ENCODE results near the gene ZFAND6.

The ZFAND6 gene

DNA sequence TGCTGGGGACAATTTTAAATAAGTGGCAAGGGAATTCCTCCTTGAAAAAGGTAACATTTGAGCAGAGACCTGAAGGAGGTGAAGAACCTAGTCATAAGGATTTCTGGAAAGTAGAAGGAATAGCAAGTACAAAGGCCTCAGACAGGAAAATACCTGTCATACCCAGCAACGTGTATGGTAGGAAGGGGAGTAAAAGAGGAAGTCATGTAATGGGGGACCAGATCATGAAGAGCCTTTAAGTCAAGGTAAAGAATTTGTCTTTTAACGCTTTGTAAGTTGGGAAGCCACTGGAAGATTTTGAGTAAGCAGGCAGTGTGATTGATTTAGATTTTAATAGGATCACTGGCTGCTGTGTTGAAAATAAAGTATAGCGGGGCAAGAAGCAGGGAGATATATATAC is 49.9 kb downstream of the ZFAND6 start:
- Histone ChIP-seq H3K27ac (no peak overlapping the region), H3K27me3 (no peaks in the 10 kb centered on the region), H3K36me3 (no peaks in the 10 kb centered on the region), H3K4me3 (no peak overlapping the region), H3K9me3 (no peaks in the 10 kb centered on the region), H3K4me1 (peaks cover 0 to 9% (median 0%) of the 10 kb centered on the region in 4 donors)
- no peak for DNase-seq
- TF ChIP-seq, protein P1, sequence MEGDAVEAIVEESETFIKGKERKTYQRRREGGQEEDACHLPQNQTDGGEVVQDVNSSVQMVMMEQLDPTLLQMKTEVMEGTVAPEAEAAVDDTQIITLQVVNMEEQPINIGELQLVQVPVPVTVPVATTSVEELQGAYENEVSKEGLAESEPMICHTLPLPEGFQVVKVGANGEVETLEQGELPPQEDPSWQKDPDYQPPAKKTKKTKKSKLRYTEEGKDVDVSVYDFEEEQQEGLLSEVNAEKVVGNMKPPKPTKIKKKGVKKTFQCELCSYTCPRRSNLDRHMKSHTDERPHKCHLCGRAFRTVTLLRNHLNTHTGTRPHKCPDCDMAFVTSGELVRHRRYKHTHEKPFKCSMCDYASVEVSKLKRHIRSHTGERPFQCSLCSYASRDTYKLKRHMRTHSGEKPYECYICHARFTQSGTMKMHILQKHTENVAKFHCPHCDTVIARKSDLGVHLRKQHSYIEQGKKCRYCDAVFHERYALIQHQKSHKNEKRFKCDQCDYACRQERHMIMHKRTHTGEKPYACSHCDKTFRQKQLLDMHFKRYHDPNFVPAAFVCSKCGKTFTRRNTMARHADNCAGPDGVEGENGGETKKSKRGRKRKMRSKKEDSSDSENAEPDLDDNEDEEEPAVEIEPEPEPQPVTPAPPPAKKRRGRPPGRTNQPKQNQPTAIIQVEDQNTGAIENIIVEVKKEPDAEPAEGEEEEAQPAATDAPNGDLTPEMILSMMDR (IDR thresholded peaks at IDR 0.05) = no peak
- intact Hi-C loops (cut with DNase I; ENCODE audit: low total_unique reads) = no loop called here

DNA sequence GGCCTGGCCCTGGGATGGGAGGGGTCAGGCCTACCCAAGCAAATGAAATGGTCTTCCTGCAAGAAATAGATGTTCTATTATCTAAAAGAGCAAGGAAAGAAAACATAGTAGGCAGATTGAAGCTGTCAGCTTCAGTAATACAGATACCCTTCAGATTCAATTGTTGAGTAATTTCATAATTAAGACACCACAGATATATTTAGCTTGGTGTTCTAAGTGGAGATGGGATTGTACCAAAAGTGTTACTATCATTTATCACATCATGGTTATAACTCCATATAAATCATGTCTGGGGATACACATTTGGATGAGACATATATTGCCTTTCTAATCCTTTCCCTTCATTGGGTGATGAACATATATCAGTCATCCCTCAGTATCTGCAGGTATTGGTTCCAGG is 51.4 kb downstream of the ZFAND6 start:
- H3K4me3 ChIP-seq = no peak overlapping the region
- no peak overlapping the region for H3K27ac ChIP-seq
- peaks cover 0 to 9% (median 2%) of the 10 kb centered on the region in 4 donors for H3K4me1 ChIP-seq
- TF ChIP-seq, protein P1 (IDR thresholded peaks at IDR 0.05) = no peak
- no peaks in the 10 kb centered on the region for H3K36me3 ChIP-seq
- intact Hi-C loops (cut with DNase I; ENCODE audit: low total_unique reads) = no loop called here
- no peak for DNase-seq
- no peaks in the 10 kb centered on the region for H3K27me3 ChIP-seq
- H3K9me3 ChIP-seq = no peaks in the 10 kb centered on the region

DNA sequence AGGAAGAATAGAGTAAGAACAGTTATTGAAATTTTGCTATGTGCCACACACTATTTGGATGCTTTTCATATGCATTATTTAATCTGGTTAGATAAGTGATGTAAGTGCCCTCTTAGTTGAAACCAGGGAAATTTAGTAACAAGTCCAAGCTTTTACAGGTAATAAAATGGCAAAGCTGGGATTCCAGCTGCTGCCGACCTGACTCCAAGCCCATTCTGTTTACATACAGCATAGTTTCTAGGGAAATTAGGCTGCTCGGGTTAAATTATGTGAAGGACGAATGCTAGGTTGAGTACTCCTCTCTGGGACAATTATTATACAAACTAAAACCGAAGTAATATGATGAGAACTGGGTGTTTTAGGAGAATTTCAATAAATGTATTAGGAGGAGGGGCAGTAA is 54.6 kb downstream of the ZFAND6 start:
- intact Hi-C loops (cut with DNase I; ENCODE audit: low total_unique reads) = no loop called here
- H3K4me1 ChIP-seq = peaks cover 0 to 5% (median 0%) of the 10 kb centered on the region in 4 donors
- H3K36me3 ChIP-seq = no peaks in the 10 kb centered on the region
- H3K27ac ChIP-seq = no peak overlapping the region
- H3K9me3 ChIP-seq = no peaks in the 10 kb centered on the region
- no peak for DNase-seq
- H3K4me3 ChIP-seq = no peak overlapping the region
- no peaks in the 10 kb centered on the region for H3K27me3 ChIP-seq
- TF ChIP-seq, protein P1 (IDR thresholded peaks at IDR 0.05) = no peak

DNA sequence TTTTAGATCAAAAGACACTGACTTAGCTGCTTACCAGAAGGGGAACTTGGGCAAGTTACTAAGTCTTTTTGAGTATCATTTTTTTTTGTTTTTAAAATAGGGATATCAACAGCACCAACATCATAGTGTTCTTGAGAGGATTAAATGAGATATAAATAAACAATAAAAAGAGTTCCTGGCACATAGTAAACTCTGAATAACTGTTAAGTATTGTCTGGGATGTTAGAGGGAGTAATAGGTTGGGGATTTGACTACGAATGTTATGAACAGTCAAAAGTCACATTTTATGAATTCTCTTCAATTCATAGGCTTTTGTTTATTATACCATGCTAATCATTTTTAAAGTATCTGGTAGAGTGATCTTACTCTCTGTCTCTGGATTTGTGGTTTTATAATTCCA is 55.5 kb downstream of the ZFAND6 start:
- DNase-seq = no peak
- H3K27ac ChIP-seq = no peak overlapping the region
- intact Hi-C loops (cut with DNase I; ENCODE audit: low total_unique reads) = no loop called here
- no peaks in the 10 kb centered on the region for H3K27me3 ChIP-seq
- H3K4me1 ChIP-seq = peaks cover 0 to 5% (median 0%) of the 10 kb centered on the region in 4 donors
- no peaks in the 10 kb centered on the region for H3K36me3 ChIP-seq
- H3K4me3 ChIP-seq = no peak overlapping the region
- TF ChIP-seq, protein P1 (IDR thresholded peaks at IDR 0.05) = no peak
- no peaks in the 10 kb centered on the region for H3K9me3 ChIP-seq

DNA sequence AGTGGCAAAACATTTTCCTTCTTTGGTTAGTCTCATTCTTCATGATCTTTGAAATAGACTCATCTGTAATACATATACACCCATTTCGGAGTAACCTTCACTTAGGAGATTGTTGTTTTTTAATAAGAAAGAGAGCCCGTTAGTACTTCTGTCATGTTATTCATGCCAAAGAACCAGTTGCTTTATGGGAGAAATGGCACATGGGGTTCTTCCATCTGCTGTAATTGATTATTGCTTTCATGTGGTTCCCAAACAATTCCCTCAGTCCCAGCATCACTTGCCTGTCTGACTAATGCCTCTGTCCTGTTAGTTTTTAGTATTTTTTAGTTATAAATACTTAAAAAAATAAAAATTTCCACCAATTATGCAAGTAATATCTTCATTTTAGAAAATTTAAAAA is 59.5 kb downstream of the ZFAND6 start:
- Histone ChIP-seq H3K9me3 (no peaks in the 10 kb centered on the region), H3K27ac (no peak overlapping the region), H3K27me3 (no peaks in the 10 kb centered on the region), H3K4me1 (peaks cover 0 to 5% (median 0%) of the 10 kb centered on the region in 4 donors), H3K4me3 (no peak overlapping the region), H3K36me3 (peaks cover 0 to 13% (median 7%) of the 10 kb centered on the region in 3 donors)
- no peak for DNase-seq
- intact Hi-C loops (cut with DNase I; ENCODE audit: low total_unique reads) = no loop called here
- TF ChIP-seq, protein P1 (IDR thresholded peaks at IDR 0.05) = no peak

DNA sequence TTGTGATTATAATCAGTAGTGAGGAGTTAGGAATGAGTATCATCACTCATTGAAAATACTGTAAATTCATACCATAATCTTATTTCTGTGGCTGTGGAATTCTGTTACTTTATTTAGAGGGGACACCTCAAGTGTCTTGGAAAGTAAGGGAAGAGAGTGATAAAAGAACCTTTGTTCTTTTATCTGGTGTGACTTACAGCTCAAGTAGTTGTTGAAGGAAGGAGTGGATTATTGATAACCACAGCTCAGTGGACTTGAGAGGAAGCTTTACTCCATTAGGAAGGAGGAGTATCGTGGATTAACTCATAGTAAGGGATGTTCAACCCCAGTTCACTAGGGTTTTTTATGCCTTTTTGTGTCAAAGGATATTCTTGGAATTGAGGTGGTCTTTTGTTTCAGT is 61.2 kb downstream of the ZFAND6 start:
- Histone ChIP-seq H3K27me3 (no peaks in the 10 kb centered on the region), H3K36me3 (peaks cover 0 to 14% (median 9%) of the 10 kb centered on the region in 3 donors), H3K9me3 (no peaks in the 10 kb centered on the region), H3K4me1 (no peaks in the 10 kb centered on the region), H3K27ac (no peak overlapping the region), H3K4me3 (no peak overlapping the region)
- no peak for DNase-seq
- intact Hi-C loops (cut with DNase I; ENCODE audit: low total_unique reads) = no loop called here
- TF ChIP-seq, protein P1 (IDR thresholded peaks at IDR 0.05) = no peak

Measured in tibial artery (tissue), 4 donors.